Measurements from ENCODE around the gene TFAP2A. TPM values are rescaled to one million over a fixed set of nuclear protein-coding genes. Genes with fewer than 3 reads are reported as not detected.

The TFAP2A gene
- polyA plus RNA-seq, 4 donors, result 28.0 to 41.9 (median 33.8) TPM

DNA sequence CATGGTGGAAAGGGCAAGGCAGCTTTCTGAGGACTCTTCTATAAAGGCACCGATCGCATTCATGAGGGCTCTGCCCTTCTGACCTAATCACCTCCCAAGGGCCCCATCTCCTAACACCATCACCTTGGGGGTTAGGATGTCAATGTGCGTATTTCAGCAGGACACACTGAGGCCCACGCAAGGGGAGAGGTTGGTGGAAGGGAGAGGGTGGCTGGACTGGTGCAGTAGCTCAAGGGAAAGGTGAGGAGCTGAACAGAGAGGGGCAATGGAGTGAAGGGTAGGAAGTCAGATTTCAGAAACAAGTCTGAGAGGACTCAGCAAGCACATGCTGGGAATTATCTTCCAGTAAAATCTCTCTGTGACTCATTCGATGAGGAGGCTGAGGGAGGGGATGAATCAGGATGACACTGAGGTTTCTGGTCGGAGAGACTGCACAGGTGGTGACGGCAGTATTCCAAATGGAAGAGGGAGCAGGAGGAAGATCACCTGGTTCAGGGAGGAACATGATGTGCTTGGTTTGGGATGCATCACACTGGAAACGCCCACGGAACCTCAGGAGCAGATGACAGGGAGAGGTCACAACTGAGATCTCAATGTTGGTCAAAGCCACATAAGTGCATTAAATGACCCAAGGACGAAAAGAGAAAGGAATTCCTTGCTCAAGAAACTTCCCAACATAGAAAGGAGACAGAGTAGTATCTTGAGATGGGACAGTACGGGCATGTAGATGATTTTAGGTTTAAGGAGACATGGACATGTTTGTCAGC, 67.1 kb downstream of the TFAP2A start:
- no peak for DNase-seq (ENCODE audit: low read depth in 4 of 4, low spot score in 3 of 4)

Other genes starting within 250 kb of the TFAP2A start
- 10 to 100 TPM; 14.3 to 18.3 (median 17.0) TPM for gene GCNT2, start 106.3 kb upstream of the TFAP2A start, polyA plus RNA-seq (ENCODE audit: insufficient read length in 4 of 4)

All from right renal pelvis (tissue), 4 donors.